ENCODE results near the gene ZNF629. TPM values are rescaled to one million over a fixed set of nuclear protein-coding genes. Genes with fewer than 3 reads are reported as not detected.

The ZNF629 gene
- total and polyA plus RNA-seq, 2 of the 4 experiments (the other 2 are of a cell fraction): 7.3 to 9.1 TPM

DNA sequence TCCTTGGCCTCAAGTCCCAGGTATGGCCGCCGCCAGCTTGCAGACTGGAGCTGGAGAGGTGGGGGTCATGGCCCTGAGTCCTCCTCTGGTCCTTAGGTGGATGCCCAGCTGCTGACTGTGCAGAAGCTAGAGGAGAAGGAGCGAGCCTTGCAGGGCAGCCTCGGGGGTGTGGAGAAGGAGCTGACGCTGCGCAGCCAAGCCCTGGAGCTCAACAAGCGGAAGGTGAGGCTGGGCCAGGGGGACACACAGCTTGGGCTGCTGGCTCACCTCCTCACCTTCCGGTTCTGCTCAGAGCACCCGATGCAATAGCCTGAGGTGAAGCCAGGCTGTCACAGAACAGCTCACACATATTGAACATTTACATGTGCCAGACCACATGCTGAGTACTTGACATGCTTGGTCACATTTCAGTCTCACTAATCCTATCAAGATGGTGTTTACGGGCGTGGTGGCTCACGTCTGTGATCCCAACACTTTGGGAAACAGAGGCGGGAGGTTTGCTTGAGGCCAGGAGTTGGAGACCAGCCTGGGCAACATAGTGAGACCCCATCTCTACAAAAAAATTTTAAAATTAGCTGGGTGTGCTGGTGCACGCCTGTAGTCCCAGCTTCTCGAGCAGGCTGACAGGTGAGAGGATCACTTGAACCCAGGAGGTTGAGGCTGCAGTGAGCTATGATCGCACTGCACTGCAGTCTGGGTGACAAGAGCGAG, 17.5 kb downstream of the ZNF629 start:
- peaks cover 77% of the 10 kb centered on the region for H3K36me3 ChIP-seq (ENCODE audit: control insufficient read depth, insufficient read depth, low read length)
- peaks cover 6 to 60% of the 10 kb centered on the region in 2 experiments; a peak in 3 of 4 replicates for H3K79me1 ChIP-seq (ENCODE audit: low read depth in 1 of 2, low read length in 2 of 2)
- no peak overlapping the region for H2AK9ac ChIP-seq (replicated peaks; ENCODE audit: low read depth, low read length, poor library complexity)
- no peak overlapping the region for H3K23ac ChIP-seq (ENCODE audit: low read depth, low read length)
- H3K56ac ChIP-seq (ENCODE audit: extremely low read depth, insufficient read depth, low read length): no peak overlapping the region
- no peak overlapping the region for H3K27ac ChIP-seq (ENCODE audit: insufficient read depth, low read length)
- H2BK5ac ChIP-seq (ENCODE audit: low read depth, low read length, poor library complexity, severe bottlenecking): no peak overlapping the region
- dilution Hi-C loops (cut with HindIII; ENCODE audit: low sequenced_read_pairs, unreplicated experiment): no loop called here
- WGBS, 2 experiments (ENCODE audit: extremely low coverage in 2 of 2, insufficient read length in 1 of 2): 100% methylated on average over 4 of the region's 17 CpGs; no CpG with 5 or more reads in 1 of the 2 experiments
- TF ChIP-seq MXI1 (IDR thresholded peaks at IDR 0.05; ENCODE audit: borderline replicate concordance, low read depth, low read length): no peak
- no peak for TF ChIP-seq NFE2L2 (IDR thresholded peaks at IDR 0.05; ENCODE audit: low read depth, low read length)
- no peak for TF ChIP-seq MAZ (IDR thresholded peaks at IDR 0.05; ENCODE audit: borderline replicate concordance, low read depth, low read length)
- no peak for TF ChIP-seq BHLHE40 (IDR thresholded peaks at IDR 0.05; ENCODE audit: low read depth, low read length)
- TF ChIP-seq FOS (IDR thresholded peaks at IDR 0.05; ENCODE audit: low read depth, low read length): no peak
- TF ChIP-seq RCOR1 (IDR thresholded peaks at IDR 0.05; ENCODE audit: insufficient replicate concordance, low read length): no peak
- TF ChIP-seq CHD1 (IDR thresholded peaks at IDR 0.05; ENCODE audit: low read depth, low read length): no peak
- TF ChIP-seq, protein P1, sequence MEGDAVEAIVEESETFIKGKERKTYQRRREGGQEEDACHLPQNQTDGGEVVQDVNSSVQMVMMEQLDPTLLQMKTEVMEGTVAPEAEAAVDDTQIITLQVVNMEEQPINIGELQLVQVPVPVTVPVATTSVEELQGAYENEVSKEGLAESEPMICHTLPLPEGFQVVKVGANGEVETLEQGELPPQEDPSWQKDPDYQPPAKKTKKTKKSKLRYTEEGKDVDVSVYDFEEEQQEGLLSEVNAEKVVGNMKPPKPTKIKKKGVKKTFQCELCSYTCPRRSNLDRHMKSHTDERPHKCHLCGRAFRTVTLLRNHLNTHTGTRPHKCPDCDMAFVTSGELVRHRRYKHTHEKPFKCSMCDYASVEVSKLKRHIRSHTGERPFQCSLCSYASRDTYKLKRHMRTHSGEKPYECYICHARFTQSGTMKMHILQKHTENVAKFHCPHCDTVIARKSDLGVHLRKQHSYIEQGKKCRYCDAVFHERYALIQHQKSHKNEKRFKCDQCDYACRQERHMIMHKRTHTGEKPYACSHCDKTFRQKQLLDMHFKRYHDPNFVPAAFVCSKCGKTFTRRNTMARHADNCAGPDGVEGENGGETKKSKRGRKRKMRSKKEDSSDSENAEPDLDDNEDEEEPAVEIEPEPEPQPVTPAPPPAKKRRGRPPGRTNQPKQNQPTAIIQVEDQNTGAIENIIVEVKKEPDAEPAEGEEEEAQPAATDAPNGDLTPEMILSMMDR (conservative IDR thresholded peaks at IDR 0.05; ENCODE audit: low read depth, low read length): no peak
- no peak for TF ChIP-seq RAD21 (IDR thresholded peaks at IDR 0.05; ENCODE audit: low read length)
- no peak for TF ChIP-seq SMC3 (IDR thresholded peaks at IDR 0.05; ENCODE audit: low read depth, low read length)
- TF ChIP-seq, protein P2, sequence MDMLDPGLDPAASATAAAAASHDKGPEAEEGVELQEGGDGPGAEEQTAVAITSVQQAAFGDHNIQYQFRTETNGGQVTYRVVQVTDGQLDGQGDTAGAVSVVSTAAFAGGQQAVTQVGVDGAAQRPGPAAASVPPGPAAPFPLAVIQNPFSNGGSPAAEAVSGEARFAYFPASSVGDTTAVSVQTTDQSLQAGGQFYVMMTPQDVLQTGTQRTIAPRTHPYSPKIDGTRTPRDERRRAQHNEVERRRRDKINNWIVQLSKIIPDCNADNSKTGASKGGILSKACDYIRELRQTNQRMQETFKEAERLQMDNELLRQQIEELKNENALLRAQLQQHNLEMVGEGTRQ (IDR thresholded peaks at IDR 0.05; ENCODE audit: low read depth, low read length): no peak
- no peak overlapping the region for H2BK15ac ChIP-seq (ENCODE audit: low read depth, low read length)
- H4K20me1 ChIP-seq (ENCODE audit: insufficient read depth, low read length): peaks cover 3% of the 10 kb centered on the region
- POLR2A ChIA-PET (ENCODE audit: unreplicated experiment): no interaction called here
- intact Hi-C loops (cut with micrococcal nuclease): no loop called here
- no peak overlapping the region for H4K91ac ChIP-seq (ENCODE audit: insufficient read depth, low read depth, low read length)
- H3K9ac ChIP-seq (ENCODE audit: low read depth, low read length): no peak overlapping the region
- no peak overlapping the region for H3K4me3 ChIP-seq (ENCODE audit: insufficient read depth, low read depth, low read length)
- H3K9me1 ChIP-seq (ENCODE audit: insufficient read depth, low read length): 0 out of 2 replicates have a peak, but pooled peaks cover under 1% of the 10 kb centered on the region
- CTCF ChIA-PET: no interaction called here
- H3K4me1 ChIP-seq (ENCODE audit: control insufficient read depth, insufficient read depth, low read length): no peaks in the 10 kb centered on the region
- H2BK20ac ChIP-seq (ENCODE audit: low read depth, low read length): no peak overlapping the region
- DNase-seq (no peak), ATAC-seq (ENCODE audit: low read depth) (no peak)
- H3K4me2 ChIP-seq (ENCODE audit: low read depth, low read length): no peak overlapping the region
- H3K27me3 ChIP-seq (ENCODE audit: control insufficient read depth, insufficient read depth, low read length): no peaks in the 10 kb centered on the region
- no peaks in the 10 kb centered on the region for H3K9me3 ChIP-seq (ENCODE audit: control insufficient read depth, insufficient read depth, low read length)
- in situ Hi-C loops (cut with MboI; ENCODE audit: low sequenced_read_pairs): no loop called here
- H4K5ac ChIP-seq (ENCODE audit: low read depth, low read length): no peak overlapping the region
- BruUV-seq (replicated peaks): no TSS peak
- H2BK120ac ChIP-seq (ENCODE audit: low read depth, low read length): no peak overlapping the region
- H3K4ac ChIP-seq (ENCODE audit: low read depth, low read length): no peak overlapping the region
- no peak overlapping the region for H3K14ac ChIP-seq (replicated peaks; ENCODE audit: low read depth, low read length)
- H2AFZ ChIP-seq (replicated peaks; ENCODE audit: low read length, poor library complexity): no peak overlapping the region
- H3K18ac ChIP-seq (ENCODE audit: low read depth, low read length): no peak overlapping the region
- H2AK5ac ChIP-seq (ENCODE audit: low read depth, low read length): no peak overlapping the region
- H4K8ac ChIP-seq (ENCODE audit: low read depth in 2 of 2, low read length in 2 of 2): no peak overlapping the region

All from IMR-90 (cell line).